ENCODE data around the gene FAM168A.
A peak's percentile ranks its signal among the peaks of the same experiment; 100 is the strongest.

Gene FAM168A

DNA sequence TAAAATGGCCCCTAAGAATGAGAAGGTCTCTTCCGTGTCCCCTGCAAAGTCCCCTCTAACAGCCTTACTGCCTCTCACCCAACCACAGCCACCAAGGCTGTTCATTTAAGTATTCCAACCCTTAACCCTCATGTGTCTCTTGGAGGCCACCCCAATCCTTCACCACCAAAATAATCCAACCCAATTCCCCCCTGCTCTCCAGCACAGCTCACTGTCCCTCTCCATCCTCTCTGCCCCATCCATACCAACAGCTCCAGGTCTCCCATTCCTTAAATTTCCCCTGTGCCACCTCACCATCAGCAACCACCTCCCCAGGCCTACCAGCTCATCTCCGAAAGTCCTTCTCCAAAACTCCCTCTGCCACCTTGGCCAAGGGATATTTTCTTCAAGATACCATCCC is 1.4 kb downstream of the FAM168A start:
- no peaks in the 10 kb centered on the region for H3K9me3 ChIP-seq (ENCODE audit: control insufficient read depth, insufficient read depth, low read length)
- peaks cover 36% of the 10 kb centered on the region for H3F3A ChIP-seq (ENCODE audit: control insufficient read depth, insufficient read depth)
- no peak for TF ChIP-seq EZH2phosphoT487 (IDR thresholded peaks at IDR 0.05; ENCODE audit: borderline replicate concordance, low read length)
- TF ChIP-seq, protein P1, sequence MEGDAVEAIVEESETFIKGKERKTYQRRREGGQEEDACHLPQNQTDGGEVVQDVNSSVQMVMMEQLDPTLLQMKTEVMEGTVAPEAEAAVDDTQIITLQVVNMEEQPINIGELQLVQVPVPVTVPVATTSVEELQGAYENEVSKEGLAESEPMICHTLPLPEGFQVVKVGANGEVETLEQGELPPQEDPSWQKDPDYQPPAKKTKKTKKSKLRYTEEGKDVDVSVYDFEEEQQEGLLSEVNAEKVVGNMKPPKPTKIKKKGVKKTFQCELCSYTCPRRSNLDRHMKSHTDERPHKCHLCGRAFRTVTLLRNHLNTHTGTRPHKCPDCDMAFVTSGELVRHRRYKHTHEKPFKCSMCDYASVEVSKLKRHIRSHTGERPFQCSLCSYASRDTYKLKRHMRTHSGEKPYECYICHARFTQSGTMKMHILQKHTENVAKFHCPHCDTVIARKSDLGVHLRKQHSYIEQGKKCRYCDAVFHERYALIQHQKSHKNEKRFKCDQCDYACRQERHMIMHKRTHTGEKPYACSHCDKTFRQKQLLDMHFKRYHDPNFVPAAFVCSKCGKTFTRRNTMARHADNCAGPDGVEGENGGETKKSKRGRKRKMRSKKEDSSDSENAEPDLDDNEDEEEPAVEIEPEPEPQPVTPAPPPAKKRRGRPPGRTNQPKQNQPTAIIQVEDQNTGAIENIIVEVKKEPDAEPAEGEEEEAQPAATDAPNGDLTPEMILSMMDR (IDR thresholded peaks at IDR 0.05; ENCODE audit: low read depth, low read length, poor library complexity, severe bottlenecking) = no peak
- H3K79me2 ChIP-seq (ENCODE audit: control insufficient read depth, low read length) = peaks cover 63% of the 10 kb centered on the region
- no peaks in the 10 kb centered on the region; the same call in 1 of the 2 replicates for H3K36me3 ChIP-seq (ENCODE audit: control insufficient read depth, low read length)
- peak overlapping the region; percentile 88 for H3K4me2 ChIP-seq (ENCODE audit: low read length)
- no peak overlapping the region for H3K27ac ChIP-seq (ENCODE audit: low read depth, low read length)
- 0 out of 2 replicates have a peak, but pooled peaks cover 4% of the 10 kb centered on the region for H4K20me1 ChIP-seq (ENCODE audit: control insufficient read depth, insufficient read depth, low read depth, low read length)
- no peaks in the 10 kb centered on the region for H3K9me2 ChIP-seq (replicated peaks; ENCODE audit: control insufficient read depth, low read length)
- H3K4me3 ChIP-seq (ENCODE audit: low read length) = peak overlapping the region; percentile 88
- no peaks in the 10 kb centered on the region for H3K27me3 ChIP-seq (ENCODE audit: control insufficient read depth, low read length)
- peaks cover 63% of the 10 kb centered on the region for H3K4me1 ChIP-seq (ENCODE audit: control insufficient read depth, low read length)

DNA sequence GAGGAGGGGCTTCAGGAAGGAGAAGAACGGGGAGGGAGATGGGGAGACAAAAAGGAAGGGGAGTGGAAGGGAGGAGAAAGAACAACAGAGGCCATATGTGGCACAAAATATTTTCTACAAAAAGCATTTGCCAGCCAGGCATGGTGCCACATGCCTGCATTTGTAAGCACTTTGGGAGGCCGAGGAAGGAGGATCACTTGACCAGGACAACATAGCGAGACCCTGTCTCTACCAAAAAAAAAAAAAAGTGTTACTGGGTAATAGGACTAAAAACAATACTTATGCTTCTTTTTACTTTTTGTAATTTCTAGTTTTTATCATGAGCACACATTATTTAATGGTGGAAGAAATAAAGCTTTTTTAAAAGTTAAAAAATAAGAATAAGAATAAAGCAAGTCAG is 5.3 kb downstream of the FAM168A start:
- Histone ChIP-seq H3K27ac (ENCODE audit: low read depth, low read length) (peak overlapping the region; percentile 84), H3K9me3 (ENCODE audit: control insufficient read depth, insufficient read depth, low read length) (no peaks in the 10 kb centered on the region), H4K20me1 (ENCODE audit: control insufficient read depth, insufficient read depth, low read depth, low read length) (0 out of 2 replicates have a peak, but pooled peaks cover 4% of the 10 kb centered on the region), H3F3A (ENCODE audit: control insufficient read depth, insufficient read depth) (peaks cover 36% of the 10 kb centered on the region), H3K4me2 (ENCODE audit: low read length) (peak overlapping the region; percentile 72), H3K79me2 (ENCODE audit: control insufficient read depth, low read length) (peaks cover 100% of the 10 kb centered on the region), H3K9me2 (replicated peaks; ENCODE audit: control insufficient read depth, low read length) (no peaks in the 10 kb centered on the region), H3K27me3 (ENCODE audit: control insufficient read depth, low read length) (no peaks in the 10 kb centered on the region), H3K4me1 (ENCODE audit: control insufficient read depth, low read length) (peaks cover 91% of the 10 kb centered on the region), H3K36me3 (ENCODE audit: control insufficient read depth, low read length) (peaks cover 17% of the 10 kb centered on the region), H3K4me3 (ENCODE audit: low read length) (peak overlapping the region; percentile 56)
- TF ChIP-seq EZH2phosphoT487 (IDR thresholded peaks at IDR 0.05; ENCODE audit: borderline replicate concordance, low read length) = no peak

DNA sequence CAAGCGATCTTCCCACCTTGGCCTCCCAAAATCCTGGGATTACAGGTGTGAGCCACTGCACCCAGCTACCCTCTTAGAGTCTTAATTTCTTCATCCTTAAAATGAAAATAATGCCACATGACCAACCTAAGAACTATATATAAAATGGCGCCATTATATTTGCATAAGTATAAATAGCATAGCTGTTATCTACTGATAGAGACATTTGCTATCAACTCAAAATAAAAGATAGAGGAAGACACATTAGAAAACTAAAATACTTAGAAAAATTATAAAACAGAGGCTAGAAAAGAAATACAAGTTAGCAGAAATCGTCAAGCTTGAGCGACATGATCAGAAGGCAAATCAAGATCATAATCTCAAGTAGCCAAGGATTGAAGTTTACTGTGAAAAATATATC is 6.2 kb downstream of the FAM168A start:
- Histone ChIP-seq H3F3A (ENCODE audit: control insufficient read depth, insufficient read depth) (peaks cover 36% of the 10 kb centered on the region), H3K36me3 (ENCODE audit: control insufficient read depth, low read length) (peaks cover 17% of the 10 kb centered on the region), H4K20me1 (ENCODE audit: control insufficient read depth, insufficient read depth, low read depth, low read length) (0 out of 2 replicates have a peak, but pooled peaks cover 4% of the 10 kb centered on the region), H3K4me1 (ENCODE audit: control insufficient read depth, low read length) (peaks cover 87% of the 10 kb centered on the region), H3K9me3 (ENCODE audit: control insufficient read depth, insufficient read depth, low read length) (no peaks in the 10 kb centered on the region), H3K4me2 (ENCODE audit: low read length) (peak overlapping the region; percentile 72), H3K27ac (ENCODE audit: low read depth, low read length) (peak overlapping the region; percentile 84), H3K27me3 (ENCODE audit: control insufficient read depth, low read length) (no peaks in the 10 kb centered on the region), H3K9me2 (replicated peaks; ENCODE audit: control insufficient read depth, low read length) (no peaks in the 10 kb centered on the region), H3K79me2 (ENCODE audit: control insufficient read depth, low read length) (peaks cover 99% of the 10 kb centered on the region), H3K4me3 (ENCODE audit: low read length) (peak overlapping the region; percentile 56)
- no peak for TF ChIP-seq EZH2phosphoT487 (IDR thresholded peaks at IDR 0.05; ENCODE audit: borderline replicate concordance, low read length)
- TF ChIP-seq, protein P1 (IDR thresholded peaks at IDR 0.05; ENCODE audit: low read depth, low read length, poor library complexity, severe bottlenecking) = no peak

DNA sequence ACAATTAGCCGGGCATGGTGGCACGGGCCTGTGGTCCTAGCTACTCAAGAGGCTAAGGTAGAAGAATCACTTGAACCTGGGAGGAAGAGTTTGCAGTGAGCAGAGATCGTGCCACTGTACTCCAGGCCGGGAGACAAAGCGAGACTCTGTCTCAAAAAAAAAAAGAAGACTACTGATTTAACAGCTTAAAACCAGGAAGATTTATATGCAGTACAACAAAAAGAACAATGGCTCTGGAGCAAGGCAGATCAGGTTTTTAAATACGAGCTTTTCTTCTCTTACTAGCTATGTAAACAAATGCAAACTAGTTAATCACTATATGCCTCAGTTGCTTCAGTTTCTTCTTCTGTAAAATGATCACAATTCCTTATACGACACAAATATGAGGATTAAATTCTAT is 6.9 kb downstream of the FAM168A start:
- no peak for TF ChIP-seq EZH2phosphoT487 (IDR thresholded peaks at IDR 0.05; ENCODE audit: borderline replicate concordance, low read length)
- TF ChIP-seq, protein P1 (IDR thresholded peaks at IDR 0.05; ENCODE audit: low read depth, low read length, poor library complexity, severe bottlenecking) = no peak
- Histone ChIP-seq H3K9me3 (ENCODE audit: control insufficient read depth, insufficient read depth, low read length) (no peaks in the 10 kb centered on the region), H3K4me1 (ENCODE audit: control insufficient read depth, low read length) (peaks cover 82% of the 10 kb centered on the region), H3K27me3 (ENCODE audit: control insufficient read depth, low read length) (no peaks in the 10 kb centered on the region), H3K9me2 (replicated peaks; ENCODE audit: control insufficient read depth, low read length) (no peaks in the 10 kb centered on the region), H3K36me3 (ENCODE audit: control insufficient read depth, low read length) (peaks cover 17% of the 10 kb centered on the region), H3K4me3 (ENCODE audit: low read length) (peak overlapping the region; percentile 56), H3K79me2 (ENCODE audit: control insufficient read depth, low read length) (peaks cover 99% of the 10 kb centered on the region), H3F3A (ENCODE audit: control insufficient read depth, insufficient read depth) (peaks cover 33% of the 10 kb centered on the region), H4K20me1 (ENCODE audit: control insufficient read depth, insufficient read depth, low read depth, low read length) (0 out of 2 replicates have a peak, but pooled peaks cover 2% of the 10 kb centered on the region), H3K27ac (ENCODE audit: low read depth, low read length) (peak overlapping the region; percentile 84), H3K4me2 (ENCODE audit: low read length) (peak overlapping the region; percentile 72)

All from DOHH2 (cell line).